ENCODE measurements around the gene PLXNA4.

Gene PLXNA4

GRCh38 chr7:132270517-132270916 lies 305.8 kb downstream of the PLXNA4 start:
- DNase-seq (ENCODE audit: low read depth in 3 of 3) = no peak

GRCh38 chr7:132269718-132270117 lies 306.6 kb downstream of the PLXNA4 start:
- no peak for DNase-seq (ENCODE audit: low read depth in 3 of 3)

GRCh38 chr7:132263151-132263550 lies 313.1 kb downstream of the PLXNA4 start:
- DNase-seq (ENCODE audit: low read depth in 3 of 3) = no peak

- no peak for DNase-seq (ENCODE audit: low read depth in 3 of 3)
Observed at GRCh38 chr7:132262160-132262470, 314.2 kb downstream of the PLXNA4 start.

GRCh38 chr7:132261327-132262159 lies 314.7 kb downstream of the PLXNA4 start:
- no peak for DNase-seq (ENCODE audit: low read depth in 3 of 3)

GRCh38 chr7:132258231-132258630 lies 318.0 kb downstream of the PLXNA4 start:
- no peak for DNase-seq (ENCODE audit: low read depth in 3 of 3)

GRCh38 chr7:132257253-132257652 lies 319.0 kb downstream of the PLXNA4 start:
- no peak for DNase-seq (ENCODE audit: low read depth in 3 of 3)

GRCh38 chr7:132256721-132257212 lies 319.5 kb downstream of the PLXNA4 start:
- no peak for DNase-seq (ENCODE audit: low read depth in 3 of 3)

GRCh38 chr7:132255898-132256297 lies 320.4 kb downstream of the PLXNA4 start:
- DNase-seq (ENCODE audit: low read depth in 3 of 3) = no peak

GRCh38 chr7:132255115-132255797 lies 321.0 kb downstream of the PLXNA4 start:
- DNase-seq (ENCODE audit: low read depth in 3 of 3) = no peak

GRCh38 chr7:132254455-132254854 lies 321.8 kb downstream of the PLXNA4 start:
- DNase-seq (ENCODE audit: low read depth in 3 of 3) = no peak

- DNase-seq (ENCODE audit: low read depth in 3 of 3) = no peak
Observed at GRCh38 chr7:132252793-132253100, 323.5 kb downstream of the PLXNA4 start.

- DNase-seq (ENCODE audit: low read depth in 3 of 3) = no peak
Observed at GRCh38 chr7:132251327-132251659, 325.0 kb downstream of the PLXNA4 start.

GRCh38 chr7:132250480-132251326 lies 325.6 kb downstream of the PLXNA4 start:
- DNase-seq (ENCODE audit: low read depth in 3 of 3) = no peak

GRCh38 chr7:132249256-132249971 lies 326.9 kb downstream of the PLXNA4 start:
- no peak for DNase-seq (ENCODE audit: low read depth in 3 of 3)

GRCh38 chr7:132248841-132249240 lies 327.4 kb downstream of the PLXNA4 start:
- no peak for DNase-seq (ENCODE audit: low read depth in 3 of 3)

- DNase-seq (ENCODE audit: low read depth in 3 of 3) = no peak
Observed at GRCh38 chr7:132247995-132248618, 328.2 kb downstream of the PLXNA4 start.

- no peak for DNase-seq (ENCODE audit: low read depth in 3 of 3)
Observed at GRCh38 chr7:132246591-132246990, 329.7 kb downstream of the PLXNA4 start.

- DNase-seq (ENCODE audit: low read depth in 3 of 3) = no peak
Observed at GRCh38 chr7:132245539-132245938, 330.7 kb downstream of the PLXNA4 start.

- no peak for DNase-seq (ENCODE audit: low read depth in 3 of 3)
Observed at GRCh38 chr7:132244903-132245480, 331.3 kb downstream of the PLXNA4 start.

- no peak for DNase-seq (ENCODE audit: low read depth in 3 of 3)
Observed at GRCh38 chr7:132243463-132243862, 332.8 kb downstream of the PLXNA4 start.
